Upper lobe of left lung (tissue), 6 donors: ENCODE data around the gene COPS2. TPM values are rescaled to one million over a fixed set of nuclear protein-coding genes. Genes with fewer than 3 reads are reported as not detected.
"Not testable (repeated sequence)": the region's sequence is repeated elsewhere in the genome, so short reads cannot be mapped to it uniquely, and the experiment has no call there.

Experiments
- ATAC-seq, 2 donors: fragments of 200-7000 bp; cut with Tn5 transposase; one replicate each; pipeline ENCODE4 v1.9.1; 2022; ENCODE audit warnings: mild to moderate bottlenecking in 2 of 2, moderate library complexity in 2 of 2; ENCODE audit not compliant: low FRiP score in 2 of 2
- DNase-seq, 2 donors: peaks; one replicate each; pipeline ENCODE4 v3.0.0-alpha.2; 2019 to 2020
- H3K27ac ChIP-seq, 4 donors: fragments of 200-600 bp; sonication (generic); one replicate each; pipeline ENCODE4 v1.5.1; 2016 to 2019
- H3K27me3 ChIP-seq, 4 donors: fragments of 200-600 bp; sonication (generic); one replicate each; pipeline ENCODE4 v1.5.1; 2017 to 2019
- H3K36me3 ChIP-seq, 4 donors: fragments of 200-600 bp; sonication (generic); one replicate each; pipeline ENCODE4 v1.5.1; 2016 to 2019
- H3K4me1 ChIP-seq, 4 donors: fragments of 200-600 bp; sonication (generic); one replicate each; pipeline ENCODE4 v1.5.1; 2018 to 2019
- H3K4me3 ChIP-seq, 4 donors: fragments of 200-600 bp; sonication (generic); one replicate each; pipeline ENCODE4 v1.5.1; 2017 to 2019; ENCODE audit warnings: mild to moderate bottlenecking in 2 of 4, moderate library complexity in 1 of 4
- H3K9me3 ChIP-seq, 4 donors: fragments of 200-600 bp; sonication (generic); one replicate each; pipeline ENCODE4 v1.5.1; 2018 to 2019
- EP300 ChIP-seq, 4 donors: sonication (generic); formaldehyde crosslinking; IDR thresholded peaks; one replicate each; pipeline ENCODE4 v1.5.1; 2017; ENCODE audit warnings: antibody characterized with exemption in 4 of 4, control low read depth in 2 of 4
- POLR2A ChIP-seq, 4 donors: fragments of 450-650 bp; IDR thresholded peaks; one replicate each; pipeline ENCODE4 v1.5.1; 2016 to 2017; ENCODE audit warnings: antibody characterized with exemption in 4 of 4, mild to moderate bottlenecking in 2 of 4
- POLR2AphosphoS5 ChIP-seq, 2 donors: sonication (generic); formaldehyde crosslinking; IDR thresholded peaks; one replicate each; pipeline ENCODE4 v1.5.1; 2017; ENCODE audit warnings: antibody characterized with exemption in 2 of 2
- WGBS, 2 donors: methylation state at CpG; one replicate each; pipeline ENCODE4 v1.1.5; 2017 to 2018; 5-methylcytosine and 5-hydroxymethylcytosine counted together
- small RNA-seq, 4 donors: library from RNA; depleted of rRNA; stranded (forward); fragments of <200 nt; gene quantifications; one replicate each; pipeline ENCODE3, GENCODE V24; 2016
- total RNA-seq, 6 donors: library from RNA; depleted of rRNA in 4 of 6; stranded (reverse); fragments of >200 nt in 4 of 6; gene quantifications; one replicate each; pipeline versions ENCODE4 v1.1.0 to v1.2.1, GENCODE V29; 2016 to 2021
- TF ChIP-seq, protein P1 (sequence below), 6 experiments: fragments of 450-650 bp in 4 of 6; fragments of 200-600 bp in 2 of 6; sonication (generic) in 2 of 6; IDR thresholded peaks; one replicate each; pipeline ENCODE4 v1.5.1; 2016 to 2019; ENCODE audit warnings: antibody characterized with exemption in 6 of 6
- donor health status: DM: no; HTN: no; CAD: no; lungs with moderate emphysema.
- donor health status: DM: no; HTN: yes; CAD: no; lungs with severe emphysema.

The COPS2 gene
- total RNA-seq, 6 donors from 2014 or later: 16.8 to 65.0 (median 43.0) TPM

- TF ChIP-seq POLR2A (IDR thresholded peaks at IDR 0.05): peak in 1 of 4 donors; percentile 28
- no peak for TF ChIP-seq POLR2AphosphoS5 (IDR thresholded peaks at IDR 0.05)
- 64 to 65% methylated on average over 5 of the region's 5 CpGs for WGBS, 2 donors
- ATAC-seq: peak in 1 of 2 donors; percentile 74
Observed at GRCh38 chr15:49083401-49084284, 71.8 kb downstream of the COPS2 start.

DNA sequence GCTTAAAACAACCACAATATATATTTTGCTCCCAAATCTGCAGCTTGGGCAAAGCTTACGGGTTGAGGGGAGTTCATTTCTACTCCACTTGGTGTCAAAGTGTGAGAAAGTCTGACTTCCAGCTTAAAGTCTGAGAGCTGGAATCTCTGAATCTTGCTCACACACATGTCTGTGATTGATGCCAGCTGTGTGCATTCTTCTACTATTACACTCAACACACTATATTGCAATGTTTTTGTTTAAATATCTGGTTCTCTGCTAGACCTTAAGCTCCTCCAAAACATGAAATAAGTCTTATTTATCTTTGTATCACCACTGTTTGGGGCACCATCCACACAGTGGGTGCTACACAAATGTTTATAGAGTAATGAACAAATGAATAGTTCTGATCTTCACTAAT is 72.4 kb downstream of the COPS2 start:
- ATAC-seq (no peak), DNase-seq (no peak)
- peaks cover 6 to 28% (median 9%) of the 10 kb centered on the region in 4 donors for H3K4me1 ChIP-seq
- H3K4me3 ChIP-seq: no peak overlapping the region
- no peaks in the 10 kb centered on the region for H3K9me3 ChIP-seq
- WGBS, 2 donors: 78 to 81% methylated on average over 1 of the region's 1 CpG
- no peaks in the 10 kb centered on the region for H3K36me3 ChIP-seq
- H3K27ac ChIP-seq: peak overlapping the region in 3 of 4 donors; percentile 22 to 82 (median 74)
- TF ChIP-seq POLR2A (IDR thresholded peaks at IDR 0.05) (no peak), EP300 (IDR thresholded peaks at IDR 0.05) (no peak), POLR2AphosphoS5 (IDR thresholded peaks at IDR 0.05) (no peak)
- TF ChIP-seq, protein P1, sequence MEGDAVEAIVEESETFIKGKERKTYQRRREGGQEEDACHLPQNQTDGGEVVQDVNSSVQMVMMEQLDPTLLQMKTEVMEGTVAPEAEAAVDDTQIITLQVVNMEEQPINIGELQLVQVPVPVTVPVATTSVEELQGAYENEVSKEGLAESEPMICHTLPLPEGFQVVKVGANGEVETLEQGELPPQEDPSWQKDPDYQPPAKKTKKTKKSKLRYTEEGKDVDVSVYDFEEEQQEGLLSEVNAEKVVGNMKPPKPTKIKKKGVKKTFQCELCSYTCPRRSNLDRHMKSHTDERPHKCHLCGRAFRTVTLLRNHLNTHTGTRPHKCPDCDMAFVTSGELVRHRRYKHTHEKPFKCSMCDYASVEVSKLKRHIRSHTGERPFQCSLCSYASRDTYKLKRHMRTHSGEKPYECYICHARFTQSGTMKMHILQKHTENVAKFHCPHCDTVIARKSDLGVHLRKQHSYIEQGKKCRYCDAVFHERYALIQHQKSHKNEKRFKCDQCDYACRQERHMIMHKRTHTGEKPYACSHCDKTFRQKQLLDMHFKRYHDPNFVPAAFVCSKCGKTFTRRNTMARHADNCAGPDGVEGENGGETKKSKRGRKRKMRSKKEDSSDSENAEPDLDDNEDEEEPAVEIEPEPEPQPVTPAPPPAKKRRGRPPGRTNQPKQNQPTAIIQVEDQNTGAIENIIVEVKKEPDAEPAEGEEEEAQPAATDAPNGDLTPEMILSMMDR (IDR thresholded peaks at IDR 0.05): no peak
- no peaks in the 10 kb centered on the region for H3K27me3 ChIP-seq

More at GRCh38 chr15:49083401-49084284, 71.8 kb downstream of the COPS2 start:
- Histone ChIP-seq H3K4me3 (no peak overlapping the region), H3K4me1 (peaks cover 6 to 28% (median 9%) of the 10 kb centered on the region in 4 donors), H3K27me3 (no peaks in the 10 kb centered on the region), H3K36me3 (no peaks in the 10 kb centered on the region), H3K9me3 (no peaks in the 10 kb centered on the region), H3K27ac (peak overlapping the region; percentile 22 to 82 (median 54))
- no peak for DNase-seq

GRCh38 chr15:49079340-49080039 is 75.9 kb downstream of the COPS2 start:
- no peak overlapping the region for H3K4me3 ChIP-seq
- DNase-seq (peak in 1 of 2 donors; percentile 25), ATAC-seq (peak; percentile 12 to 60)
- H3K4me1 ChIP-seq: peaks cover 10 to 17% (median 14%) of the 10 kb centered on the region in 4 donors
- H3K36me3 ChIP-seq: no peaks in the 10 kb centered on the region
- no peaks in the 10 kb centered on the region for H3K27me3 ChIP-seq
- H3K27ac ChIP-seq: no peak overlapping the region
- TF ChIP-seq EP300 (IDR thresholded peaks at IDR 0.05) (no peak), POLR2A (IDR thresholded peaks at IDR 0.05) (no peak), POLR2AphosphoS5 (IDR thresholded peaks at IDR 0.05) (no peak)
- TF ChIP-seq, protein P1 (IDR thresholded peaks at IDR 0.05): no peak
- no peaks in the 10 kb centered on the region for H3K9me3 ChIP-seq
- 91 to 93% methylated on average over 20 to 22 of the region's 23 CpGs for WGBS, 2 donors

DNA sequence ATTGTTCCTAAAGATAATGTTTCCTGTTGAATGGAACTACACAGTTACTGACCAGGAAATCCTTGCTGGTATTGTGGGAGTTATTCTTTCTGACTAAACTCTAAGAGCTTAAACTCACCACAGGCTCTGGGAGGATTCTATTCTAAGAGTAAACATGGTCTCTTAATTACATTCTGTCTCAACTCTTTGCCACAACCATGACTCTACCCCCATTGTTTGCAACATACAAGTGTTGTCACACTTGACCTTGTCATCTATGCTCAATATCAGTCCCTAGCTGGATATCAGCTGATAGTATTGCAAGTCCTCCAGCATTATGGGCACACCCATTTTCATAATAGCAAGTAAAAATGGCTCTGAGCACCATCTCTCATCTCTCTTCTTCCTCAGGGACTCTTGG is 79.5 kb downstream of the COPS2 start:
- no peak overlapping the region for H3K4me3 ChIP-seq
- H3K27ac ChIP-seq: peak overlapping the region in 1 of 4 donors; percentile 19
- no peak for TF ChIP-seq EP300 (IDR thresholded peaks at IDR 0.05)
- peak in 1 of 2 donors; percentile 13 for TF ChIP-seq POLR2AphosphoS5 (IDR thresholded peaks at IDR 0.05)
- peaks cover 0 to 12% (median 4%) of the 10 kb centered on the region in 4 donors for H3K4me1 ChIP-seq
- ATAC-seq: no peak
- H3K36me3 ChIP-seq: no peaks in the 10 kb centered on the region
- H3K9me3 ChIP-seq: no peaks in the 10 kb centered on the region
- H3K27me3 ChIP-seq: no peaks in the 10 kb centered on the region
- no peak for DNase-seq

DNA sequence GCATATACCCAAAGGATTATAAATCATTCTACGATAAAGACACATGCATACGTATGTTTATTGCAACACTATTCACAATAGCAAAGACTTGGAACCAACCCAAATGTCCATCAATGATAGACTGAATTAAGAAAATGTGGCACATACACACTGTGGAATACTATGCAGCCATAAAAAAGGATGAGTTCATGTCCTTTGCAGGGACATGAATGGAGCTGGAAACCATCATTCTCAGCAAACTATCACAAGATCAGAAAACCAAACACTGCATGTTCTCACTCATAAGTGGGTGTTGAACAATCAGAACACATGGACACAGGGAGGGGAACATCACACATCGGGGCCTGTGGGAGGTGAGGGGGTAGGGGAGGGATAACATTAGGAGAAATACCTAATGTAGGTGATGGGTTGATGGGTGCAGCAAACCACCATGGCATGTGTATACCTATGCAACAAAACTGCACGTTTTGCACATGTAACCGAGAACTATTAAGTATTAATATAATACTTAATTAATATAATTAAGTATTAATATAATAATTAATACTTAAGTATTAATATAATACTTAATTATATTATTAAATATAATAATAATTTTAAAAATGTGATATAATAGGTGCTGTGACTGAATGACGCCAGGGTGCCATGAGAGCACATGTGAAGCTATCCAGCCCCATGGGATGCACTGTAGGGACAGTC is 80.7 kb downstream of the COPS2 start:
- not testable (repeated sequence) for H3K36me3 ChIP-seq, DNase-seq, ATAC-seq, H3K27ac ChIP-seq, H3K4me3 ChIP-seq, H3K27me3 ChIP-seq, H3K9me3 ChIP-seq
- 82 to 85% methylated on average over 6 of the region's 6 CpGs for whole genome bisulfite sequencing, 2 donors
- H3K4me1 ChIP-seq: peaks cover 0 to 12% (median 4%) of the 10 kb centered on the region in 4 donors

Small RNA genes within 50 kb of the gene (small RNA-seq; reads per million reads assigned to genes)
- gene MIR4716 (0 reads per million in 4 donors), gene RF00019 (0 reads per million in 4 donors), gene RN7SL307P (0 reads per million in 4 donors)

Other genes starting within 250 kb of the COPS2 start
- under 1 TPM in 4 of 6 donors, not detected in 2; under 0.01 to 0.59 (median 0.20) TPM for gene SHC4, start 191.7 kb downstream of the COPS2 start, total RNA-seq
- gene SECISBP2L, start 109.2 kb downstream of the COPS2 start, total RNA-seq: 100 to 1,000 TPM in 4 of 6 donors, 10 to 100 TPM in 2; 71.4 to 286 (median 155) TPM
- 10 to 100 TPM; 14.2 to 63.9 (median 40.7) TPM for gene GALK2, start 14.6 kb upstream of the COPS2 start, total RNA-seq